HepG2 (cell line): ENCODE measurements around the gene KRTAP3-3. TPM values are rescaled to one million over a fixed set of nuclear protein-coding genes. Genes with fewer than 3 reads are reported as not detected.

Source experiments
- AGO1 ChIP-seq: fragments of 200-400 bp; formaldehyde crosslinking; IDR thresholded peaks from 2 replicates; pipeline ENCODE4 v1.6.1; 2017; ENCODE audit warnings: mild to moderate bottlenecking, low read depth, low read length, moderate library complexity; ENCODE audit not compliant: poor library complexity, severe bottlenecking
- ARNT2 ChIP-seq: sonication (generic); formaldehyde crosslinking; IDR thresholded peaks from 2 replicates; pipeline ENCODE4 v1.8.0; 2022; ENCODE audit warnings: mild to moderate bottlenecking, low read depth, missing genetic modification reagents, moderate library complexity
- ATF3 ChIP-seq: sonication (generic); formaldehyde crosslinking; IDR thresholded peaks from 2 replicates; pipeline ENCODE4 v1.4.0; 2020; ENCODE audit warnings: missing genetic modification reagents
- FOXK2 ChIP-seq: fragments of 450-650 bp; IDR thresholded peaks from 2 replicates; pipeline ENCODE4 v1.6.1; 2016
- KAT2B ChIP-seq: fragments of 150-350 bp; IDR thresholded peaks from 2 replicates; pipeline ENCODE4 v1.6.1; 2014; ENCODE audit warnings: low read depth, low read length, borderline replicate concordance
- TEAD3 ChIP-seq: optimal IDR thresholded peaks from 2 replicates; pipeline ENCODE3; 2016; ENCODE audit warnings: borderline replicate concordance
- ZFP91 ChIP-seq: sonication (generic); formaldehyde crosslinking; IDR thresholded peaks from 2 replicates; pipeline ENCODE4 v1.9.0; 2022; ENCODE audit warnings: missing genetic modification reagents, mild to moderate bottlenecking, borderline replicate concordance
- ZMYM4 ChIP-seq: sonication (generic); formaldehyde crosslinking; IDR thresholded peaks from 2 replicates; pipeline ENCODE4 v1.8.1; 2023; ENCODE audit warnings: mild to moderate bottlenecking, missing genetic modification reagents
- ZNF362 ChIP-seq: sonication (generic); formaldehyde crosslinking; IDR thresholded peaks from 2 replicates; pipeline ENCODE4 v1.4.0; 2020; ENCODE audit warnings: missing genetic modification reagents, mild to moderate bottlenecking, borderline replicate concordance
- ZNF382 ChIP-seq: sonication (generic); formaldehyde crosslinking; IDR thresholded peaks from 2 replicates; pipeline ENCODE4 v1.5.0; 2020; ENCODE audit warnings: missing genetic modification reagents, mild to moderate bottlenecking, borderline replicate concordance
- ZNF510 ChIP-seq: sonication (generic); formaldehyde crosslinking; IDR thresholded peaks from 2 replicates; pipeline ENCODE4 v1.4.0; 2020; ENCODE audit warnings: low read depth, mild to moderate bottlenecking, missing genetic modification reagents
- ZNF703 ChIP-seq: sonication (generic); formaldehyde crosslinking; IDR thresholded peaks from 2 replicates; pipeline ENCODE4 v1.5.1; 2020; ENCODE audit warnings: missing genetic modification reagents, mild to moderate bottlenecking, moderate library complexity, borderline replicate concordance
- ZNF775 ChIP-seq: sonication (generic); formaldehyde crosslinking; IDR thresholded peaks from 2 replicates; pipeline ENCODE4 v1.4.0; 2020; ENCODE audit warnings: missing genetic modification reagents, mild to moderate bottlenecking, moderate library complexity, borderline replicate concordance
- ZNF841 ChIP-seq: sonication (generic); formaldehyde crosslinking; IDR thresholded peaks from 2 replicates; pipeline ENCODE4 v1.8.1; 2023; ENCODE audit warnings: missing genetic modification reagents, borderline replicate concordance
- ZSCAN21 ChIP-seq: sonication (generic); formaldehyde crosslinking; IDR thresholded peaks from 2 replicates; pipeline ENCODE4 v1.8.0; 2022; ENCODE audit warnings: mild to moderate bottlenecking, missing genetic modification reagents, moderate library complexity, borderline replicate concordance
- ZSCAN25 ChIP-seq: sonication (generic); formaldehyde crosslinking; IDR thresholded peaks from 2 replicates; pipeline ENCODE4 v1.8.0; 2022; ENCODE audit warnings: mild to moderate bottlenecking, missing genetic modification reagents
- polyA plus RNA-seq, 8 experiments: library from polyadenylated mRNA; depleted of rRNA in 3 of 8; stranded (reverse) in 7 of 8; unstranded in 1 of 8; fragments of >200 nt; fragmentation: Illumina TruSeq in 4 of 8; extraction: Trizol in 4 of 8; gene quantifications; 2 replicates each; pipeline versions ENCODE4 v1.2.1 to v1.2.3, GENCODE V29; 2011 to 2016; ENCODE audit warnings: low read depth in 4 of 8, missing spikeins in 1 of 8, mixed read lengths in 1 of 8; ENCODE audit not compliant: insufficient read depth in 1 of 8
- total RNA-seq, 5 experiments: library from RNA; depleted of rRNA; stranded (reverse); fragments of >200 nt; fragmentation: Illumina TruSeq; extraction: Trizol; gene quantifications; 2 replicates each; pipeline ENCODE4 v1.2.3, GENCODE V29; 2016; ENCODE audit warnings: low read depth in 1 of 5
- TF ChIP-seq, protein P1 (sequence below): sonication (generic); formaldehyde crosslinking; IDR thresholded peaks from 2 replicates; pipeline ENCODE4 v1.5.0; 2020; ENCODE audit warnings: missing genetic modification reagents
- TF ChIP-seq, protein P2 (sequence below): sonication (generic); formaldehyde crosslinking; IDR thresholded peaks from 2 replicates; pipeline ENCODE4 v1.5.1; 2020; ENCODE audit warnings: mild to moderate bottlenecking, missing genetic modification reagents, borderline replicate concordance

The KRTAP3-3 gene
- total and polyA plus RNA-seq, 2 of the 13 experiments (the other 11 are each of a cell fraction or from before 2014, with no cell fraction given): not detected

DNA sequence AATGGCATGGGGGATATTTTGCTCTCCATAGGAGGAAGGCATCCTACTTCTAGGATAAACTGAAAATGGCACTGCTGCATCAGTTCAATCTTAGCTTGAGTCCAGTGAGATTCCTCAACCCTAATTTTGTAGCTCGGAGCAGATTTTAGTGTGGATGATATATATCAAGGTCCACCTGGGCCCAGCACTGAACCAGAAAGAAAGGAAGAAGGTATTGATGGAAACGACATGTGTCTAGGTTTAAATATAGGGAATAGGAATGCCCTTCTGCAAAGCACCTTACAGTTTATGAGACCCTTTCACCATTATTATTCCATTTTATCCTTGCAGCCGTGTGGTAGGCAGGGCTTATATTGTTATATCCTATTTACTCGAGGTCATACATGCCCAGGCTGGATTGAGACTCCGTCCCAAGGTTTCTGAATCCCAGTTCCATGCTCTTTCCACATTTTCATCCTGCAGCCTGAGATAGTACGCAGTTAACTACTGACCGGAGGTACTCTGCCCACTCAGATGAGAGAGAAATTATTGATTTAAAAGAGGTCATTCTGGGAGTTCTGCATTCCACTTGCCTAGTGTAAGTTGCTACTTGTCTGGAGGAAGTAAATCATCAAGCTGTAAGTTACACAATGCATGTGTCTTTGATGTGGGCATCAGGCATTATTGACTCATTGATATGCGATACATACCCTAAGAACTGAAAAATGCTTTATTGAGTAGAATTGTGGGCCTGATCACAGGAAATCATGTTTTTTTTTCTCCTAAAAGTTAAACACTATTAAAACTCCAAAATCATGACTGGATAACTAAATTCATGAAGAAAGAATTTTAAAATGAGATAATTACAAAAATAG, 37.3 kb downstream of the KRTAP3-3 start (continued):
- TF ChIP-seq ZNF703 (CRISPR knock-in tag) (peak; percentile 88; the same call in 1 of the 2 replicates), ARNT2 (CRISPR knock-in tag) (peak; percentile 60; the same call in 1 of the 2 replicates), ZNF382 (CRISPR knock-in tag) (no peak), ZSCAN25 (CRISPR knock-in tag) (no peak), ZMYM4 (peak; percentile 96), ZNF841 (CRISPR knock-in tag) (no peak), ZNF362 (CRISPR knock-in tag) (peak; percentile 95), AGO1 (no peak), ATF3 (CRISPR knock-in tag) (peak; percentile 91), ZNF775 (no peak), ZNF510 (no peak), KAT2B (peak; percentile 85), FOXK2 (peak; percentile 77; the same call in 1 of the 2 replicates), TEAD3 (CRISPR knock-in tag) (peak; percentile 100), ZSCAN21 (CRISPR knock-in tag) (peak; percentile 89), ZFP91 (no peak; the same call in 1 of the 2 replicates)
- TF ChIP-seq, protein P1, sequence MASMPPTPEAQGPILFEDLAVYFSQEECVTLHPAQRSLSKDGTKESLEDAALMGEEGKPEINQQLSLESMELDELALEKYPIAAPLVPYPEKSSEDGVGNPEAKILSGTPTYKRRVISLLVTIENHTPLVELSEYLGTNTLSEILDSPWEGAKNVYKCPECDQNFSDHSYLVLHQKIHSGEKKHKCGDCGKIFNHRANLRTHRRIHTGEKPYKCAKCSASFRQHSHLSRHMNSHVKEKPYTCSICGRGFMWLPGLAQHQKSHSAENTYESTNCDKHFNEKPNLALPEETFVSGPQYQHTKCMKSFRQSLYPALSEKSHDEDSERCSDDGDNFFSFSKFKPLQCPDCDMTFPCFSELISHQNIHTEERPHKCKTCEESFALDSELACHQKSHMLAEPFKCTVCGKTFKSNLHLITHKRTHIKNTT (CRISPR knock-in tag): no peak
- TF ChIP-seq, protein P2, sequence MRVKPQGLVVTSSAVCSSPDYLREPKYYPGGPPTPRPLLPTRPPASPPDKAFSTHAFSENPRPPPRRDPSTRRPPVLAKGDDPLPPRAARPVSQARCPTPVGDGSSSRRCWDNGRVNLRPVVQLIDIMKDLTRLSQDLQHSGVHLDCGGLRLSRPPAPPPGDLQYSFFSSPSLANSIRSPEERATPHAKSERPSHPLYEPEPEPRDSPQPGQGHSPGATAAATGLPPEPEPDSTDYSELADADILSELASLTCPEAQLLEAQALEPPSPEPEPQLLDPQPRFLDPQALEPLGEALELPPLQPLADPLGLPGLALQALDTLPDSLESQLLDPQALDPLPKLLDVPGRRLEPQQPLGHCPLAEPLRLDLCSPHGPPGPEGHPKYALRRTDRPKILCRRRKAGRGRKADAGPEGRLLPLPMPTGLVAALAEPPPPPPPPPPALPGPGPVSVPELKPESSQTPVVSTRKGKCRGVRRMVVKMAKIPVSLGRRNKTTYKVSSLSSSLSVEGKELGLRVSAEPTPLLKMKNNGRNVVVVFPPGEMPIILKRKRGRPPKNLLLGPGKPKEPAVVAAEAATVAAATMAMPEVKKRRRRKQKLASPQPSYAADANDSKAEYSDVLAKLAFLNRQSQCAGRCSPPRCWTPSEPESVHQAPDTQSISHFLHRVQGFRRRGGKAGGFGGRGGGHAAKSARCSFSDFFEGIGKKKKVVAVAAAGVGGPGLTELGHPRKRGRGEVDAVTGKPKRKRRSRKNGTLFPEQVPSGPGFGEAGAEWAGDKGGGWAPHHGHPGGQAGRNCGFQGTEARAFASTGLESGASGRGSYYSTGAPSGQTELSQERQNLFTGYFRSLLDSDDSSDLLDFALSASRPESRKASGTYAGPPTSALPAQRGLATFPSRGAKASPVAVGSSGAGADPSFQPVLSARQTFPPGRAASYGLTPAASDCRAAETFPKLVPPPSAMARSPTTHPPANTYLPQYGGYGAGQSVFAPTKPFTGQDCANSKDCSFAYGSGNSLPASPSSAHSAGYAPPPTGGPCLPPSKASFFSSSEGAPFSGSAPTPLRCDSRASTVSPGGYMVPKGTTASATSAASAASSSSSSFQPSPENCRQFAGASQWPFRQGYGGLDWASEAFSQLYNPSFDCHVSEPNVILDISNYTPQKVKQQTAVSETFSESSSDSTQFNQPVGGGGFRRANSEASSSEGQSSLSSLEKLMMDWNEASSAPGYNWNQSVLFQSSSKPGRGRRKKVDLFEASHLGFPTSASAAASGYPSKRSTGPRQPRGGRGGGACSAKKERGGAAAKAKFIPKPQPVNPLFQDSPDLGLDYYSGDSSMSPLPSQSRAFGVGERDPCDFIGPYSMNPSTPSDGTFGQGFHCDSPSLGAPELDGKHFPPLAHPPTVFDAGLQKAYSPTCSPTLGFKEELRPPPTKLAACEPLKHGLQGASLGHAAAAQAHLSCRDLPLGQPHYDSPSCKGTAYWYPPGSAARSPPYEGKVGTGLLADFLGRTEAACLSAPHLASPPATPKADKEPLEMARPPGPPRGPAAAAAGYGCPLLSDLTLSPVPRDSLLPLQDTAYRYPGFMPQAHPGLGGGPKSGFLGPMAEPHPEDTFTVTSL (CRISPR knock-in tag): peak; percentile 100
